Measurements from ENCODE around the gene TMBIM6. TPM values are rescaled to one million over a fixed set of nuclear protein-coding genes. Genes with fewer than 3 reads are reported as not detected.

Gene TMBIM6
- total RNA-seq, 1 donor from 2014 or later: 452 TPM

- H3K9me3 Mint-ChIP-seq (ENCODE audit: unreplicated experiment): no peaks in the 10 kb centered on the region
- H3K9me3 ChIP-seq (ENCODE audit: insufficient read depth, low read depth, low read length): no peaks in the 10 kb centered on the region
- DNase-seq (ENCODE audit: low read depth) (no peak), FAIRE-seq (no peak)
- H3K27me3 Mint-ChIP-seq (ENCODE audit: low read depth, unreplicated experiment): no peaks in the 10 kb centered on the region
- H3K27ac Mint-ChIP-seq (ENCODE audit: unreplicated experiment): no peak overlapping the region
- TF ChIP-seq, protein P1, sequence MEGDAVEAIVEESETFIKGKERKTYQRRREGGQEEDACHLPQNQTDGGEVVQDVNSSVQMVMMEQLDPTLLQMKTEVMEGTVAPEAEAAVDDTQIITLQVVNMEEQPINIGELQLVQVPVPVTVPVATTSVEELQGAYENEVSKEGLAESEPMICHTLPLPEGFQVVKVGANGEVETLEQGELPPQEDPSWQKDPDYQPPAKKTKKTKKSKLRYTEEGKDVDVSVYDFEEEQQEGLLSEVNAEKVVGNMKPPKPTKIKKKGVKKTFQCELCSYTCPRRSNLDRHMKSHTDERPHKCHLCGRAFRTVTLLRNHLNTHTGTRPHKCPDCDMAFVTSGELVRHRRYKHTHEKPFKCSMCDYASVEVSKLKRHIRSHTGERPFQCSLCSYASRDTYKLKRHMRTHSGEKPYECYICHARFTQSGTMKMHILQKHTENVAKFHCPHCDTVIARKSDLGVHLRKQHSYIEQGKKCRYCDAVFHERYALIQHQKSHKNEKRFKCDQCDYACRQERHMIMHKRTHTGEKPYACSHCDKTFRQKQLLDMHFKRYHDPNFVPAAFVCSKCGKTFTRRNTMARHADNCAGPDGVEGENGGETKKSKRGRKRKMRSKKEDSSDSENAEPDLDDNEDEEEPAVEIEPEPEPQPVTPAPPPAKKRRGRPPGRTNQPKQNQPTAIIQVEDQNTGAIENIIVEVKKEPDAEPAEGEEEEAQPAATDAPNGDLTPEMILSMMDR (IDR thresholded peaks at IDR 0.05; ENCODE audit: insufficient read depth, low read depth, low read length): no peak
- TF ChIP-seq EZH2 (IDR thresholded peaks at IDR 0.05; ENCODE audit: insufficient read depth, low read length): no peak
- no peak overlapping the region for H3K4me3 Mint-ChIP-seq (ENCODE audit: unreplicated experiment)
- H3K27me3 ChIP-seq (ENCODE audit: insufficient read depth, low read length): no peaks in the 10 kb centered on the region
- H3K79me2 ChIP-seq (ENCODE audit: insufficient read depth, low read length): peaks cover 61% of the 10 kb centered on the region
- peaks cover 48% of the 10 kb centered on the region for H3K4me1 Mint-ChIP-seq (ENCODE audit: low read depth, unreplicated experiment)
- H3K27ac ChIP-seq (ENCODE audit: low read depth, low read length): no peak overlapping the region
- H3K4me1 ChIP-seq (ENCODE audit: insufficient read depth, low read length): peaks cover 16% of the 10 kb centered on the region
- no peak overlapping the region for H3K4me2 ChIP-seq (ENCODE audit: low read length)
- H4K20me1 ChIP-seq (ENCODE audit: insufficient read depth, low read length): peaks cover 65% of the 10 kb centered on the region
- H3K36me3 Mint-ChIP-seq (ENCODE audit: low read depth, unreplicated experiment): peaks cover 24% of the 10 kb centered on the region
- H3K9ac ChIP-seq (ENCODE audit: low read length): no peak overlapping the region
- H3K4me3 ChIP-seq (ENCODE audit: insufficient read depth, low read depth, low read length): no peak overlapping the region
- peaks cover 2% of the 10 kb centered on the region for H3K36me3 ChIP-seq (ENCODE audit: insufficient read depth, low read length)
- H2AFZ ChIP-seq (ENCODE audit: low read depth, low read length): no peak overlapping the region
Measured at GRCh38 chr12:49811961-49812401, 70.6 kb downstream of the TMBIM6 start.

DNA sequence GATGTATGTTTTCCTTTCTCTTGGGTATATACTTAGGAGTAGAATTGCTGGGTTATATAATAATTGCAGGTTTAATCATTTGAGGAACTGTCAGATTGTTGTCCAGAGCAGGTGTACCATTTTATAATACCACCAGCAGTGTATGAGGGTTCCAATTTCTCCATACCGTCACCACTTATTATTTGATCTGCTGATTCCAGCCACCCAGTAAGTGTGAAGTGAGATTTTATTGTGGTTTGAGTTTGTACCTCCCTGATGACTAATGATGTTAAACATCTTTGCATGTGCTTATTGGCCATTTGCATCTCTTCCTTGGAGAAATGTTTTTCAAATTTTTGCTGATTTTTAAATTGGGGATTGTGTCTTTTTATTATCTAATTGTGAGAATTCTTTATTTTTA, 71.8 kb downstream of the TMBIM6 start:
- FAIRE-seq (no peak), DNase-seq (ENCODE audit: low read depth) (peak; percentile 43)
- no peak overlapping the region for H2AFZ ChIP-seq (ENCODE audit: low read depth, low read length)
- peaks cover 18% of the 10 kb centered on the region for H3K36me3 Mint-ChIP-seq (ENCODE audit: low read depth, unreplicated experiment)
- H3K4me2 ChIP-seq (ENCODE audit: low read length): no peak overlapping the region
- peaks cover 50% of the 10 kb centered on the region for H3K79me2 ChIP-seq (ENCODE audit: insufficient read depth, low read length)
- TF ChIP-seq EZH2 (IDR thresholded peaks at IDR 0.05; ENCODE audit: insufficient read depth, low read length): no peak
- peaks cover 16% of the 10 kb centered on the region for H3K4me1 ChIP-seq (ENCODE audit: insufficient read depth, low read length)
- H3K4me3 Mint-ChIP-seq (ENCODE audit: unreplicated experiment): no peak overlapping the region
- H3K27ac Mint-ChIP-seq (ENCODE audit: unreplicated experiment): no peak overlapping the region
- no peaks in the 10 kb centered on the region for H3K9me3 ChIP-seq (ENCODE audit: insufficient read depth, low read depth, low read length)
- no peaks in the 10 kb centered on the region for H3K27me3 ChIP-seq (ENCODE audit: insufficient read depth, low read length)
- H3K9me3 Mint-ChIP-seq (ENCODE audit: unreplicated experiment): no peaks in the 10 kb centered on the region
- H3K36me3 ChIP-seq (ENCODE audit: insufficient read depth, low read length): peaks cover 2% of the 10 kb centered on the region
- H3K4me3 ChIP-seq (ENCODE audit: insufficient read depth, low read depth, low read length): no peak overlapping the region
- peaks cover 39% of the 10 kb centered on the region for H3K4me1 Mint-ChIP-seq (ENCODE audit: low read depth, unreplicated experiment)
- H4K20me1 ChIP-seq (ENCODE audit: insufficient read depth, low read length): peaks cover 54% of the 10 kb centered on the region
- no peaks in the 10 kb centered on the region for H3K27me3 Mint-ChIP-seq (ENCODE audit: low read depth, unreplicated experiment)
- H3K27ac ChIP-seq (ENCODE audit: low read depth, low read length): no peak overlapping the region
- H3K9ac ChIP-seq (ENCODE audit: low read length): no peak overlapping the region

Other genes with a start within 250 kb of the TMBIM6 start
- 0.14 TPM in 1 of 2 replicates, not detected in the other for gene KCNH3, start 202.5 kb upstream of the TMBIM6 start, total RNA-seq
- 41.3 and 45.2 TPM in 2 replicates for gene MCRS1, start 173.4 kb upstream of the TMBIM6 start, total RNA-seq
- 0.57 and 0.60 TPM in 2 replicates for gene FAM186B, start 135.9 kb upstream of the TMBIM6 start, total RNA-seq
- 8.9 and 10.1 TPM in 2 replicates for gene PRPF40B, start 118.0 kb upstream of the TMBIM6 start, total RNA-seq
- gene FMNL3, start 34.2 kb upstream of the TMBIM6 start, total RNA-seq: 58.4 and 62.9 TPM in 2 replicates
- gene NCKAP5L, start 86.9 kb downstream of the TMBIM6 start, total RNA-seq: 59.5 and 60.4 TPM in 2 replicates
- 3.1 and 3.7 TPM in 2 replicates for gene BCDIN3D, start 101.5 kb downstream of the TMBIM6 start, total RNA-seq
- gene FAIM2, start 162.3 kb downstream of the TMBIM6 start, total RNA-seq: 0.10 and 0.18 TPM in 2 replicates
- gene AQP2, start 209.2 kb downstream of the TMBIM6 start, total RNA-seq: not detected in 2 replicates
- gene AQP5, start 220.3 kb downstream of the TMBIM6 start, total RNA-seq: not detected in 2 replicates
- gene AQP6, start 231.4 kb downstream of the TMBIM6 start, total RNA-seq: not detected in 2 replicates